SKM-1 (cell line): Measurements from ENCODE around the gene OVOL3.
A peak's percentile ranks its signal among the peaks of the same experiment; 100 is the strongest.
"Not testable (repeated sequence)": the region's sequence is repeated elsewhere in the genome, so short reads cannot be mapped to it uniquely, and the experiment has no call there.

Experiments used
- DNase-seq: peaks from one replicate; lab custom pipeline; 2025; ENCODE audit not compliant: unreplicated experiment; lab: John Stamatoyannopoulos, UW

Gene OVOL3

DNA sequence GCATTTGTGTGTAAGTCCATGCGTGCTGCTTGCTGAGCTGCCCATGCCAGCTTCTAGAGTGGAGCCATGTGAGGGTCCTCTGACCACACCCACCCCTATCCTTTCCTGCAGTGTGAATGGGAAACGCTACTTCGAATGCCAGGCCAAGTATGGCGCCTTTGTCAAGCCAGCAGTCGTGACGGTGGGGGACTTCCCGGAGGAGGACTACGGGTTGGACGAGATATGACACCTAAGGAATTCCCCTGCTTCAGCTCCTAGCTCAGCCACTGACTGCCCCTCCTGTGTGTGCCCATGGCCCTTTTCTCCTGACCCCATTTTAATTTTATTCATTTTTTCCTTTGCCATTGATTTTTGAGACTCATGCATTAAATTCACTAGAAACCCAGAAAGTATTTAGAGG lies 14.6 kb downstream of the OVOL3 start:
- no peak for DNase-seq

DNA sequence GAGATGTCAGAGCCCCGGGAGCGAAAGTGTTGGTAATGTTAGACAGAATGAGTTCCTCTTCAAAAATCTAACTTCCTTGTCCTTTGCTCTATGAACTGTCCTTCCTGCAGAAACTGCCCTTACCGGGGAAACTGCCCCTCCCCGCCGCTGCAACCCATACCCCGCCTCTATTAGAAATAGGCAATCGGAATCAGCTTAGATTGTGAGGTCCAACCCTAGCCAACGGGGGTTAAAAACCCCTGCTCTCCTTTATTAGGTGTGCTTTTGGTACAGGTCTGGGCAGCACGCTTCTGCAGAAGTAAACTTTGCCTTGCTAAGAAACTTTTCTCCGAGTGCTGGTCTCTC lies 17.4 kb downstream of the OVOL3 start:
- DNase-seq = peak; percentile 76

DNA sequence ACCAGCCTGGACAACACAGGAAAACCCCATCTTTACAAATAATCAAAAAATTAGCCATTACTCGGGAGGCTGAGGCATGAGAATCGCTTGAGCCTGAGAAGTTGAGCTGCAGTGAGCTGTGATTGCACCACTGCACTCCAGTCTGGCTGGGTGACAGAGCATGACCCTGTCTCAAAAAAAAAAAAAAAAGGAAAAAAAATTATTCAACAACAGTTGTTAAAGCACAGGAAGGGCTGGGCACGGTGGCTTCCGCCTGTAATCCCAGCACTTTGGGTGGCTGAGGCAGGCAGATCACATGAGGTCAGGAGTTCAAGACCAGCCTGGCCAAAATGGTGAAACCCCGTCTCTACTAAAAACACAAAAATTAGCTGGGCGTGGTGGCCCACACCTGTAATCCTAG lies 20.3 kb downstream of the OVOL3 start:
- not testable (repeated sequence) for DNase-seq

DNA sequence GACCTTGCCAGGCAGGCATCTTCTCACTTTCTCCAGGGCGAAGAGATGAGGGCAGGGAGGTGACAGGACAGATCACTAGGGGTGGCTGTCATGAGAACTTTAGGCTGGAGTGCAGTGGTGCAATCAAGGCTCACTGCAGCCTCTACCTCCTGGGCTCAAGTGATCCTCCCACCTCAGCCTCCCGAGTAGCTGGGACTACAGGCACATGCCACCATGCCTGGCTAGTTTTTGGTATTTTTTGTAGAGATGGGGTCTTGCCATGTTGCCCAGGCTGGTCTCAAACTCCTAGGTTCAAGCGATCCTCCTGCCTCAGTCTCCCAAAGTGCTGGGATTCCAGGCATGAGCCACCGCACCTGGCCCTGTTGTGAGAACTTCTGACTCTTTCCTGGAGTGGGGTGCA lies 23.9 kb downstream of the OVOL3 start:
- DNase-seq = not testable (repeated sequence)

DNA sequence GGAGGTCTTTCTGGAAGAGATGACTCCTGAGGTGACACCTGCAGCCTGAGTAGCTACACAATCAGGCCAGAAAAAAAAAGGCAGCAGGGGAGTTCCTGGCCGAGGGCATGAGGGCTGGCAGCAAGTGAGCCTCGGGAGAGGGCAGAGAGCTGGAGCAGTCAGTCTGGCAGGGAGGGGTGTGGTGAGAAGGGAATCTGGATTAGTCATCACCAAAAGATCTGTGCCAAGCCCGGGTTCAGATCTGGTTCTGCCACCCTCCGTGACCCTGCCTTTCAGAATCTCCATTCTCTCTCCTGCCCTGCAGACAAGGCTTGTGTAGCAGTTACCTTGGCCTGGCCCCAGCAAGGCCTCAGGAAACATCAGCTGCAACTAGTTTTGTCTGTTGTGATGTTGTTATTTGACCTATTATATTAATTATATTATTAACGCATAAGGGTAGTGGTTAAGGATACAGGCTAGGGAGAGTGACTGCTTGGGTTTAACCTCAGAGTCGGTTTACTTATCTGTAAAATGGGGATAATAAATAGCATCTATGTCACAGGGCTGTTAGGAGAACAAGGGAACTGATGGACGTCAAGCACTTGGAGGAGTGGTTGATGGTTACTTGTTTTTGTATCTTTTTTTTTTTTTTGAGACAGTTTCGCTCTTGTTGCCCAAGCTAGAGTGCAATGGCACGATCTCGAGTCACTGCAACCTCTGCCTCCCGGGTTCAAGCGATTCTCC lies 26.2 kb downstream of the OVOL3 start:
- DNase-seq = no peak

DNA sequence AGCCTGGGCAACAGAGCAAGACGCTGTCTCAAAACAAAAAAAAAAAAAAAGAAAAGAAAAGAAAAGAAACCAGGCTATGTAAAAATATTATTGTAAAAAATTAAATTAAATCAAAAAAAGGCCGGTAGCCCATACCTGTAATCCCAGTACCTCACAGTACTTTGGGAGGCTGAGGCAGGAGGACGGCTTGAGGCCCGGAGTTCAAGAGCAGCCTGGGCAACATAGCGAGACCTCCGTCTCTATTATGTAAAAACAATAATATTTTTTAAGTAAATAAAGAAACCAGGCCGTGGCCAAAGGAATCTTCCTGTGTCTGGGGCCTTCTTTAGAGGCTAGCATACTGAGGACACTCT lies 28.2 kb downstream of the OVOL3 start:
- DNase-seq = no peak

DNA sequence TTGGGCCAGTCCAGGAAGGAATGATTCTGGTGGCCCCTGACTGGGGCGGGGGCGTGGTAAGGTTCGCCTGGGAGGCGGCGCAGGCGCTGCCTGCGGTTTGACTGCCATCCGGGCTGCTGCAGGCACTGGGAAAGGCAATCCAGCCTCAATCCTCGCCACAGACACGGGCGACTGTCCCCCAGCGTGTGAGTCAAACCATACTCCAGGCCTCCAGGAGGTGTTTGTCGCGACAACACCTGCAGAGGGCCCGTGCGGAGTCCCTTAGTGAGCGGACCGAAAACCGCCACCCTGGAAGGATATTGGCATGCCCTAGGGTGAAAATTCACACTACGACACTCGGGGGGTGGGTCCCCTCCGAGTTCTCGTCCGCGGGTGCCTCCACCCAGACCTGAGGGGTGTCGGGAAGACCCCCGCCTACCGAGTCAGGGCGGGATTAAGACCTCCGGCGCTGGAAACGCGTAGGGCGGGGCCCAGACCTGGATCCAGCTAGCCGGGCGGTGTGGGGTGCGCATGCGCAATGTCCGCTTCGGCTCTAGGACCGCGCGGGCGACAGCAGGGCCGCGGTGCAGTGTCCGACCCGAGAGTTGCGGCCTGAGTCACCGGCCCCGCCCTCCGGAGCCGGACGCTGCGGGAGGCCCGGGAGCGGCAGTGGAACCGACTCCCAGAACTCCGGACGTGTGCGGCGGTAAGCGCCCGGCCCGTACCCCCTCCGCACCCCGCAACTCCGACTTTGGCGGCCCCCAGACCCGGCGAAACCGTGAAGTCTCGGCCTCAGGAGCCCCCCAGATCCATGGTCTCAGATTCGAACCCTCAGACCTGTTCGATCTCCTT lies 28.7 kb downstream of the OVOL3 start, which contains the start of gene CAPNS1:
TSS of gene CAPNS1 (plus strand) at position 594 of the 831 bp plus-strand sequence. CDS start 946 bp downstream, outside the sequence.
- peak; percentile 82 for DNase-seq

DNA sequence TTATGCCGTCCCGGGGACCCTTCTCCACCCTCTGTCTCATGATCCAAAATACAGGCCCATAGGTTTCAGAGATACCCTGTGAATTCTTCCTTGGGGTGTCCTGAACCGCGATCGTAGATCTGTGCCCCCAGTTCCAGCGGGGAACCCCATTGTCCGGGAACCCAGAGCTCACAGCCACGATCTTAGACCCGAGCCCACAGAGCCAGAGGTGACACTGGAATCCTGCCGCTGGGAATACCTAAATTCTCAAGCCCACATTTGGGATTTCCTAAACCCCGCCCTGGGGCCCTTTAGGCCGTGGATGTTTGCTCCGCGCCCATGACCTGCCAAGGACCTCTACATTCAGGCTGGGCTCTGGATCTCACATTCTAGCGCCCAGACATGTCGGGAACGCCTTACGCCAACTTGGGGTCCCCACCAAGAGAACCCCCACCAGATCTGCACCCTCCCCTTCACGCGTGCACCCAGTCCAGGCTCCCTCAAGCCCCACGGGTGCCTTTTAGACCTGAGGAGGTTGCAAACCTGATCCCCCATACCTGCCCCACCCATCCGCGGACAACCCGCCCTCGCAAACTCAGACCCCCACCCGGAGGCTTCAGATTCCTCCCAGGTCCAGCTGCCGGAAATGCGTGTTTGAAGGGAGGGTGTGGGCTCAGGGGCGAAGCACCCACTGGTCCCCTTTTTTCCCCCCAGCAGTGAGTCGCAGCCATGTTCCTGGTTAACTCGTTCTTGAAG lies 29.5 kb downstream of the OVOL3 start:
- DNase-seq = no peak

DNA sequence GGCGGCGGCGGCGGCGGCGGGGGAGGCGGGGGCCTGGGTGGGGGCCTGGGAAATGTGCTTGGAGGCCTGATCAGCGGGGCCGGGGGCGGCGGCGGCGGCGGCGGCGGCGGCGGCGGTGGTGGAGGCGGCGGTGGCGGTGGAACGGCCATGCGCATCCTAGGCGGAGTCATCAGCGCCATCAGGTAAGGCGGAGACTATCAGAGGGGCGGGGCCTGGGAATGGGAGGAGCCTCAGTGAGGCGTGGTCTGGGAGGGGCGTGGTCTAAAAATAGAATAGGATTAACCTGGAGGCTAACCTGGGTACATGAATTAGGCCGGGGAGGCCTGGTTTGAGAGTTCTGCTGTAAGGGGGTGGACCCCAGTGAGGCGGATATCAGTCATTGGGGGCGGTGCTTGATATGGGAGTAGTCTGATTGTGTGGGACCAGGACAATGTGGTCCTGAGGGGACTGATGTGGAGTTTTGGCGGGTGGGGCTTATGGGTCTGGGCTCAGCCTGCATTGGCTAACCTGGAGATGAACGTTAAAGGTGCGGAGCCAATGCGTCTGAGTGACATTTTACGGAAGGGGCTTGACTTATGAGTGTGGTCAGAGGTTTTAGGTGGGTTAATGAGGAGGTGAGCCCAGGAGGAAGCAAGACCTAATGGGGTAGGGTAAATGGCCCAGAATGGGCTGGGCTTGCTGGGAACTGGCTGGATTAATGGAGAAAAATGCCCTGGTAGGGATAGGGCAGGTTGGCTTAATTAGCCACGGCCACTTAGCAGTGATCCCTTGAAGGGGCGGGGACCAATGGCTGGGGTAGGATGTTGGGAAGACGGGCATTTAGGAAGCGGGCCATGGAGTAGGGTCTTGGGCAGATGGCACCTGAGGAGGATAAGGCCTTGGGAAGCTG lies 30.3 kb downstream of the OVOL3 start:
- DNase-seq = peak; percentile 69

DNA sequence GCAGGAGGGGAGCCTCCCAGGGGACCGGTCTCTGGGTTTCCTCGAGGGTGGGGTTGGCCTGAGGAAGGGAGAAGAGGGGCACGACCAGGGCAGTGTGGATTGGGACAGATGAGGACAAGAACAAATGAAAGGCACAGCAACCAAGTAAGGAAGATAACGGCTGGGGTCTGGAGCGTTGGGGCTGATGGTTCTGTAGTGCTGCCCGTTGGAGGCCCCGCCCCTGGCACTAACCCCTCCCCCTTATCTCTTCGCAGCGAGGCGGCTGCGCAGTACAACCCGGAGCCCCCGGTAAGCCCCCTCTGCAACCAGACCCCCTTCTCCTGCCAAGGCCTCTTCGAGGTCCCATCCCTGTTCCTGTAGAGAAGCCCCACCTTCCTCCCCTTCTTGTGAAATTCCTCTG lies 31.1 kb downstream of the OVOL3 start:
- no peak for DNase-seq

DNA sequence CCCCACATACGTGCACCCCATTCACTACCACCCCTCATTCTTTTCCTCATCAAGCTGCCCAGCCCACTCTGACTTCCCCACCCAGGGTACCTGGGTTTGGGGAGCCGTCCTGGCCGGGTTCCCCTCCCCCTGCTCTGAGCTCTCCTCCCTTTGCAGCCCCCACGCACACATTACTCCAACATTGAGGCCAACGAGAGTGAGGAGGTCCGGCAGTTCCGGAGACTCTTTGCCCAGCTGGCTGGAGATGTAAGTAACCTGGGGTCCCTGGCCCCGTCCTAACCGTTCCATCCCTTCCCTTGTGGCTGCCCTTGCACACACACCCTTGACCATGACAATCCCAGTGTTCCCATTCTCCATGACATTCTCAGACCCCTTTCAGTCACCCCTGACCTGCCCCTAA lies 31.6 kb downstream of the OVOL3 start:
- DNase-seq = no peak

DNA sequence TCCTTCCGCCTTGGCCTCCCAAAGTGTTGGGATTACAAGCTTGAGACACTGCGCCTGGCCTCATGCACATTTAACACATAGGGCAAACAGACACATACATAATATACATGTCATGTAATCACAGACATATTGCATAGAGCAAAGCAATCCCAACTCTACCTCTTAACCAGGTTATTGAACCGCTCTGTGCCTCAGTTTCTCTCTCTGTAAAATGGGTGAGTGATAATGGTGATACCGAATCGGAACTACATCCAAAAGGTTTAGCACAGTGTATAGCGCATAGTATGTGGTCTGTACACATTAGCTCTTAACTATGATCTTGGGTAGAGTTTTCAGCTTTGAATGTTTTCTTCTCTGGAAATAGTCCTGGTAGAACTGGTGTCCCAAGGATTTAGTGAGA lies 33.7 kb downstream of the OVOL3 start:
- DNase-seq = no peak

DNA sequence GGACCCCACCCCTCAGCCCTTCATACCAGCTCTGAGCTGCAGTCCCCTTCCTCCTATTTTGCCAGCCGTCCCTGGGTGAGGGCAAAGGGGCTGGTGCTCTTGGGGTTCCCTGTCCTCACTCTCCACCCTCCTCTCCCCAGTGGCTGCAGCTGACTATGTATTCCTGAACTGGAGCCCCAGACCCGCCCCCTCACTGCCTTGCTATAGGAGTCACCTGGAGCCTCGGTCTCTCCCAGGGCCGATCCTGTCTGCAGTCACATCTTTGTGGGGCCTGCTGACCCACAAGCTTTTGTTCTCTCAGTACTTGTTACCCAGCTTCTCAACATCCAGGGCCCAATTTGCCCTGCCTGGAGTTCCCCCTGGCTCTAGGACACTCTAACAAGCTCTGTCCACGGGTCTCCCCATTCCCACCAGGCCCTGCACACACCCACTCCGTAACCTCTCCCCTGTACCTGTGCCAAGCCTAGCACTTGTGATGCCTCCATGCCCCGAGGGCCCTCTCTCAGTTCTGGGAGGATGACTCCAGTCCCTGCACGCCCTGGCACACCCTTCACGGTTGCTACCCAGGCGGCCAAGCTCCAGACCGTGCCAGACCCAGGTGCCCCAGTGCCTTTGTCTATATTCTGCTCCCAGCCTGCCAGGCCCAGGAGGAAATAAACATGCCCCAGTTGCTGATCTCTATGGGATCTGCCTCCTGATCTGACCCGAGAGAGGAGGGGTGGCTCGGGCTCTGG lies 38.9 kb downstream of the OVOL3 start:
- no peak for DNase-seq

DNA sequence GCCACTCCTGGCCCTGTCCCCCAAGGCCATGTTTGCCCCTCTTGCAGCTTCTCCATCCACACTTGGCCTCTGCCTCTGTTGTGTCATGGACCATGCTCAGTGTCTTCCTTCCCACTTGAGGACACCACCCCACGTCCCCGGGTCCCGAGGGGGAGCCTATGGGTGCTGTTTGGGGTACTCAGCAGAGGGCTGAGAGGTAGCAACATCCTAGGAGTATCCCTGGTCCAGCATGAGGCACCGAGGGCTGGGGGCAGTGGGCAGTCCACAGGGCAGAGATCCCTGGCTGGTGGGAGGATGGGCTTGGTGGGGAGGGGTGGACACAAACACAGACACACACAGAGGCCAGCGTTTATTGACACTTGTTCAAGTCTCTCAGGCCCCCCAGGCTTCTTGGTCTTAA lies 39.6 kb downstream of the OVOL3 start:
- DNase-seq = no peak

DNA sequence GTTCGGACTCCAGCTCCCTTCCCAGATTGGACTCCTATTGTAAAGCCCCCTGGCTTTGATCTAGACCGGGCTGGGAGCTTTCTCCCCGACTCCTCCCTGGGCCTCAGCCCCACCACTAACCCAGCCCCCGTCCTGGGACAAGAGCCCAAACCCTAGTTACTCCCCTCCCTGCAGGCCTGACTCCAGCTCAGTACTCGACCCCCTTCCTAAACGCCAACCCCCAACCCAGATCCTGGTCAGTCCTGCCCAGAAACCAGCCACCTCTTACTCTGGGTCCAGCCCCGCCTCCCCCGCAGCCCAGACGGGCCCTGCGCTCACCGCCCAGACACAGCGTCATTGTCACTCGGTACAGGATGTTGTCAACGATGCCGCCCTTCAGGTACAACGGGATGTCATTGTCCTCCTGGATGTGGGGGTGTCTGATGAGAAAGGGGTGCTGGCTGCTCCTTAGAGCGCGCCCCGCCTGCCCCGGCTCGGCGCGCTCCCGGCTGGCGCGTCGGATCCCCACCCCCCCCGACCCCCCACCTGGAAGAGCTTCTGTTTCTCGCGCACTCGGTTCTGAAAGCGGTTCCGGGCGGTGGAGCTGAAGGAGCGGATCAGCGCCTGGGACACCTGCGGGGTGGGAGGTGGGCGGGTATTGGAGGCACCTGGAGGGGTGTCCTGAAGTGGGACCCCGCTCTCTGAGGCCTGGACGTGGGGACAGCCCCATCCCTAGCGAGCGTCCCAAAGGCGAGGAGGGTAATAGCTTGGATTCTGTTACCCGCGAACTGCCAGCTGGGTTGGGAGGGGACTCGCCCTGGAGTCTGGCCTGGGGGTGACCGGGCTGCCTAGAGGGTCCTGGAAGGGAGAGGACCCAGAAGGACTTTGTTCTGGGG lies 40.4 kb downstream of the OVOL3 start:
- DNase-seq = no peak

DNA sequence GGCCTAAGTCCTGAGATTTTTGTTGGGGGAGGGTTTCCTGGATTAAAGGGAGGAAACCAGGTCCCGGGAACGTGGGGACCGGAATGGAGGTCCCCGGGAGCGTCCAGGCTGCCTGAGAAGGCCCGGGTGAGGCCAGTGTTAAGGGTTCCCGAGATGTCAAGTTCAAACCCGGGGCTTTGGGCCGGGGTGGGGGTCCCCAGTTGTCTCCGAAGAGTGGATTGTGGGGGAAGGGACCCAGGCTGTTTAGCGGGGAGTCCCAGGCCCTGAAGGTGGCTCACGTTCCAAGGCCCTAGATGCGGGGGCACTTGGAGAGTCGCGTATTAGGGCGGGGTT lies 41.0 kb downstream of the OVOL3 start:
- DNase-seq = no peak

DNA sequence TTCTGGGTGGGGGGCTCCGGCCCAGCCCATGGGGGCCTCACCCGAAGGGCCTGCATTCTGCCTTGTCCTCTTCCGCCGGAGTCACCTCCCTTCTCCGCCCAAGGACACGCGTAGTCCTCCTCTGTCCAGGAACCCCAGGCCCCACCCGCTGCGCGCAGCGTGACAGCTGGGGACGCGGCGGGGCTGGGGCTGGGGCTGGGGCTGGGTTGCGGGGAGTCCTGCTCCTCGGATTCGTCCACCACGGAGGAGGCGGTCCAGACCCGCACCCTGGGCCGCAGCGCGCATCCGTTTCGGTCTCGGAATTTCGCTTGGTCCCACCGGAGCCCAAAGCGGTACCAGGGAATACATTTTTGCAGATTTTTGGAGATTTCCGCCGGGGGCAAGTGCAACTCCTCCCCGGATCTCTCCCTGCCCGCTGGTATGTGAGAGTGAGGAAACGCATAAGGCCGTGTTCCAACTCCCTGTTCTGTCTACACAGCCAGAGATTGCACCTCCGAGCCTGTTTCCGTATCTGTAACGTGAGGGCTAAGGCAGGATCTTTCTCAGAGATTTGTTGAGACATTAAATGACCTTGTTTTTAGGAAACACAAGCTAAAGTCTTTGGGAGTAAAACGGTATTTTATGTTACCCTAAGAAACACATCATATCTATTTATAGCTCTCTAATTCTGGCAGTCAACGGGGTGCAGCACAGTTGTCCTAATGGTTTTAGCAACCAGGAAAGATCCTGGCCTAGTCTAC lies 41.6 kb downstream of the OVOL3 start, which contains the start of gene COX7A1:
TSS of gene COX7A1 (minus strand) at position 96 of the 740 bp plus-strand sequence. CDS start at position 56, 40 bp downstream.
- no peak for DNase-seq

DNA sequence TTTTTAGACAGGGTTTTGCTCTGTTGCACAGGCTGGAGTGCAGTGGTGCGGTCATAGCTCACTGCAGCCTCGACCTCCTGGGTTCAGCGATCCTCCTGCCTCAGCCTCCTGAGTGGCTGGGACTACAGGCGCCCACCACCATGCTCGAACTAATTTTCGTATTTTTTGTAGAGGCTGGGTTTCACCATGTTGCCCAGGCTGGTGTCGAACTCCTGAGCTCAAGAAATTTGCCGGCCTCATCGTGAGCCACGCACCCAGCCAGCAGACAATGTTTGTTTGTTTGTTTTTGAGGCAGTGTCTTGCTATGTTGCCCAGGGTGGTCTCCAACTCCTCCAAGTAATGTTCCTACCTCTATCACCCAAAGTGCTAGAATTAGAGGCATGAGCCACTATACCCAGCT lies 42.2 kb downstream of the OVOL3 start:
- no peak for DNase-seq
